GM12878 (cell line): Measurements from ENCODE around the gene RHOT1. TPM values are rescaled to one million over a fixed set of nuclear protein-coding genes. Genes with fewer than 3 reads are reported as not detected.

Experiments
- ATAC-seq: fragments of 200-7000 bp; cut with Tn5 transposase; 3 replicates; pipeline ENCODE4 v1.9.1; 2020; ENCODE audit warnings: mild to moderate bottlenecking, moderate library complexity
- BruUV-seq: library from RNA; stranded (reverse); fragments of 400-500 nt; replicated peaks from 2 replicates; lab custom pipeline; 2021; lab: Mats Ljungman, UMichigan
- CTCF ChIA-PET: fragments of 300-600 bp; sonication (Branson Sonifier 250); formaldehyde crosslinking; extraction: SDS; loops from one replicate; lab custom pipeline; 2021; ENCODE audit warnings: inconsistent platforms; lab: Yijun Ruan, JAX
- POLR2A ChIA-PET: fragments of 350-600 bp; formaldehyde crosslinking; extraction: SDS; loops from one replicate; lab custom pipeline; 2021; ENCODE audit warnings: inconsistent platforms; lab: Charles Lee
- RAD21 ChIA-PET: fragments of 300-600 bp; sonication (Branson Sonifier 250); formaldehyde crosslinking; loops from one replicate; lab custom pipeline; 2023; ENCODE audit warnings: antibody characterized with exemption; ENCODE audit not compliant: unreplicated experiment; lab: Charles Lee
- SMC1A ChIA-PET: fragments of 300-600 bp; sonication (Branson Sonifier 250); formaldehyde crosslinking; loops from one replicate; lab custom pipeline; 2023; ENCODE audit not compliant: unreplicated experiment, uncharacterized antibody; lab: Charles Lee
- DNase-seq: peaks from one replicate; pipeline ENCODE4 v3.0.0-alpha.2; 2011; ENCODE audit warnings: low read depth, low spot score
- FAIRE-seq: peaks from 3 replicates; lab custom pipeline; 2011; peaks lifted over from hg19 to GRCh38; lab: Jason Lieb, UNC
- H2AFZ ChIP-seq: 2 replicates; pipeline ENCODE4 v1.6.0; 2011; ENCODE audit warnings: low read depth, low read length, control low read depth; ENCODE audit not compliant: control insufficient read depth
- H3K27ac ChIP-seq: 2 replicates; pipeline ENCODE4 v1.5.1; 2011; ENCODE audit warnings: control low read depth; ENCODE audit not compliant: control insufficient read depth, insufficient read depth
- H3K27me3 ChIP-seq, 2 experiments: replicated peaks in 1 of 2; 2 replicates each; pipeline versions ENCODE4 v1.6.0 to v1.6.1; 2011; ENCODE audit warnings: low read length in 1 of 2; ENCODE audit not compliant: control insufficient read depth in 2 of 2, insufficient read depth in 2 of 2
- H3K36me3 ChIP-seq, 2 experiments: 2 replicates each; pipeline ENCODE4 v1.5.1; 2011; ENCODE audit warnings: low read length in 1 of 2; ENCODE audit not compliant: control insufficient read depth in 2 of 2, insufficient read depth in 2 of 2
- H3K4me1 ChIP-seq: 2 replicates; pipeline ENCODE4 v1.6.1; 2011; ENCODE audit warnings: mild to moderate bottlenecking, low read length, moderate library complexity, mixed read lengths; ENCODE audit not compliant: control insufficient read depth, insufficient read depth
- H3K4me2 ChIP-seq: 2 replicates; pipeline ENCODE4 v1.6.0; 2011; ENCODE audit warnings: control low read depth; ENCODE audit not compliant: control insufficient read depth, insufficient read depth
- H3K4me3 ChIP-seq: fragments of 200-600 bp; sonication (generic); 2 replicates; pipeline ENCODE4 v1.5.1; 2016
- H3K79me2 ChIP-seq: 2 replicates; pipeline ENCODE4 v1.6.0; 2011; ENCODE audit warnings: low read length; ENCODE audit not compliant: control insufficient read depth, insufficient read depth
- H3K9ac ChIP-seq: 2 replicates; pipeline ENCODE4 v1.8.0; 2011; ENCODE audit warnings: low read length, control low read depth, mixed read lengths; ENCODE audit not compliant: control insufficient read depth, insufficient read depth
- H3K9me3 ChIP-seq: replicated peaks from 3 replicates; pipeline ENCODE4 v1.5.1; 2011; ENCODE audit warnings: mild to moderate bottlenecking, low read length; ENCODE audit not compliant: control insufficient read depth, insufficient read depth
- H4K20me1 ChIP-seq: 2 replicates; pipeline ENCODE4 v1.6.0; 2011; ENCODE audit not compliant: control insufficient read depth, insufficient read depth
- BCL3 ChIP-seq: IDR thresholded peaks from 2 replicates; pipeline ENCODE4 v1.6.1; 2011; ENCODE audit warnings: borderline replicate concordance, low read depth, mild to moderate bottlenecking, moderate library complexity, low read length; ENCODE audit not compliant: insufficient read depth, poor library complexity, severe bottlenecking
- POLR2AphosphoS5 ChIP-seq: IDR thresholded peaks from 2 replicates; pipeline ENCODE4 v1.6.1; 2011; ENCODE audit warnings: mild to moderate bottlenecking, low read length, inconsistent platforms
- STAT1 ChIP-seq: fragments of 450-650 bp; conservative IDR thresholded peaks from 2 replicates; pipeline ENCODE4 v1.6.1; 2014; ENCODE audit warnings: antibody characterized with exemption, mild to moderate bottlenecking
- WGBS: methylation state at CpG from one replicate; pipeline ENCODE4 v1.1.6; 2016; ENCODE audit warnings: low lambda C conversion rate; ENCODE audit not compliant: insufficient replicate concordance, insufficient coverage; ENCODE audit errors: missing lambda C conversion rate; 5-methylcytosine and 5-hydroxymethylcytosine counted together
- in situ Hi-C: fragments of 300-500 bp; cut with MboI; formaldehyde crosslinking; loops from 9 replicates; pipeline ENCODE4 v1.14.3; 2018; ENCODE audit warnings: mixed read lengths
- intact Hi-C: fragments of 100-400 bp; cut with micrococcal nuclease; formaldehyde crosslinking; loops from one replicate; pipeline ENCODE4 v1.14.2; 2022; ENCODE audit not compliant: unreplicated experiment
- polyA plus RNA-seq, 11 experiments: library from polyadenylated mRNA; depleted of rRNA in 4 of 11; unstranded in 6 of 11; stranded (reverse) in 5 of 11; fragments of >200 nt; fragmentation: Nextera tagmentation in 4 of 11; fragmentation: Illumina TruSeq in 1 of 11; extraction: Ambion mirVana in 4 of 11; extraction: Trizol in 1 of 11; gene quantifications; 1 replicate in 1 of 11; 2 replicates in 10 of 11; pipeline versions ENCODE4 v1.2.1 to v1.2.3, GENCODE V29; 2011 to 2016; ENCODE audit warnings: inconsistent platforms in 2 of 11, missing spikeins in 2 of 11, low read depth in 1 of 11
- small RNA-seq: library from RNA; depleted of rRNA; stranded (forward); fragments of <200 nt; gene quantifications from one replicate; pipeline ENCODE3, GENCODE V24; 2014
- total RNA-seq, 4 experiments: library from RNA; depleted of rRNA in 3 of 4; stranded (reverse); fragments of >200 nt in 3 of 4; fragmentation: Illumina TruSeq in 1 of 4; extraction: Trizol in 1 of 4; gene quantifications; 2 replicates each; pipeline versions ENCODE4 v1.2.1 to v1.2.3, GENCODE V29; 2013 to 2021

RHOT1 gene
- total and polyA plus RNA-seq, 10 of the 15 experiments (the other 5 are each of a cell fraction or from before 2014, with no cell fraction given), result 13.3 to 68.2 (median 22.8) TPM

GRCh38 chr17:32274643-32275042 is 132.3 kb downstream of the RHOT1 start:
- Histone ChIP-seq H3K36me3 (no peaks in the 10 kb centered on the region), H3K4me1 (peaks cover 8% of the 10 kb centered on the region; the same call in 1 of the 2 replicates), H3K4me3 (no peak overlapping the region), H3K27ac (no peak overlapping the region), H3K27me3 (peaks cover under 1 to 1% of the 10 kb centered on the region in 2 experiments; a peak in 2 of 4 replicates), H3K4me2 (no peak overlapping the region), H3K9ac (no peak overlapping the region), H4K20me1 (no peaks in the 10 kb centered on the region), H3K9me3 (no peaks in the 10 kb centered on the region), H2AFZ (no peak overlapping the region), H3K79me2 (no peaks in the 10 kb centered on the region)
- BruUV-seq, result no TSS peak
- WGBS, result 56% methylated on average over 6 of the region's 6 CpGs
- RAD21 ChIA-PET, result interaction anchor here (2.0 kb wide), 1 partner anchor 45 kb away, joined by 7 read pairs; no protein-coding TSS in a partner anchor
- FAIRE-seq (no peak), DNase-seq (no peak), ATAC-seq (no peak)
- CTCF ChIA-PET, result no interaction called here
- in situ Hi-C loops, result no loop called here
- intact Hi-C loops, result no loop called here
- TF ChIP-seq POLR2AphosphoS5 (no peak), STAT1 (no peak), BCL3 (peak; percentile 51)
- SMC1A ChIA-PET, result no interaction called here
- POLR2A ChIA-PET, result no interaction called here

Small RNAs within 50 kb of the gene (small RNA-seq; reads per million reads assigned to genes)
- 0.12 reads per million for gene UBL5P2

Other genes starting within 250 kb of the RHOT1 start
- 47.4 and 65.7 TPM in 2 replicates for gene UTP6, start 240.8 kb upstream of the RHOT1 start, total RNA-seq (2014; rRNA removed)
- gene UTP6, start 240.8 kb upstream of the RHOT1 start, total RNA-seq (2014; rRNA removed; fragmentation: Illumina TruSeq; extraction: Trizol), result 69.4 and 69.9 TPM in 2 replicates
- gene UTP6, start 240.8 kb upstream of the RHOT1 start, total RNA-seq (2021), result 90.8 and 91.7 TPM in 2 replicates
- 76.6 and 130 TPM in 2 replicates for gene UTP6, start 240.8 kb upstream of the RHOT1 start, polyA plus RNA-seq (2011; rRNA removed)
- gene UTP6, start 240.8 kb upstream of the RHOT1 start, polyA plus RNA-seq (2014; fragmentation: Illumina TruSeq; extraction: Trizol), result 59.3 and 69.8 TPM in 2 replicates
- 100 to 1,000 TPM; 134 to 137 TPM for gene UTP6, start 240.8 kb upstream of the RHOT1 start, polyA plus RNA-seq (2014; fragmentation: Nextera tagmentation; extraction: Ambion mirVana)
- 59.8 and 70.2 TPM in 2 replicates for gene UTP6, start 240.8 kb upstream of the RHOT1 start, polyA plus RNA-seq (2014; rRNA removed)
- 100 to 1,000 TPM; 136 to 138 TPM for gene UTP6, start 240.8 kb upstream of the RHOT1 start, polyA plus RNA-seq (2016; fragmentation: Nextera tagmentation; extraction: Ambion mirVana)
- gene SUZ12, start 205.5 kb upstream of the RHOT1 start, total RNA-seq (2014; rRNA removed), result 19.2 and 23.9 TPM in 2 replicates
- 65.6 and 66.5 TPM in 2 replicates for gene SUZ12, start 205.5 kb upstream of the RHOT1 start, total RNA-seq (2014; rRNA removed; fragmentation: Illumina TruSeq; extraction: Trizol)
- 47.9 and 48.8 TPM in 2 replicates for gene SUZ12, start 205.5 kb upstream of the RHOT1 start, total RNA-seq (2021)
- gene SUZ12, start 205.5 kb upstream of the RHOT1 start, polyA plus RNA-seq (2011; rRNA removed), result 48.5 and 77.0 TPM in 2 replicates
- 69.2 and 84.4 TPM in 2 replicates for gene SUZ12, start 205.5 kb upstream of the RHOT1 start, polyA plus RNA-seq (2014; fragmentation: Illumina TruSeq; extraction: Trizol)
- 10 to 100 TPM; 25.5 to 32.0 TPM for gene SUZ12, start 205.5 kb upstream of the RHOT1 start, polyA plus RNA-seq (2014; fragmentation: Nextera tagmentation; extraction: Ambion mirVana)
- gene SUZ12, start 205.5 kb upstream of the RHOT1 start, polyA plus RNA-seq (2014; rRNA removed), result 28.9 and 37.1 TPM in 2 replicates
- 10 to 100 TPM; 23.7 to 26.1 TPM for gene SUZ12, start 205.5 kb upstream of the RHOT1 start, polyA plus RNA-seq (2016; fragmentation: Nextera tagmentation; extraction: Ambion mirVana)
- gene LRRC37B, start 135.1 kb upstream of the RHOT1 start, total RNA-seq (2014; rRNA removed), result 9.1 and 9.6 TPM in 2 replicates
- 11.2 and 13.2 TPM in 2 replicates for gene LRRC37B, start 135.1 kb upstream of the RHOT1 start, total RNA-seq (2014; rRNA removed; fragmentation: Illumina TruSeq; extraction: Trizol)
- 8.8 and 12.5 TPM in 2 replicates for gene LRRC37B, start 135.1 kb upstream of the RHOT1 start, total RNA-seq (2021)
- 25.5 and 25.7 TPM in 2 replicates for gene LRRC37B, start 135.1 kb upstream of the RHOT1 start, polyA plus RNA-seq (2011; rRNA removed)
- 11.0 and 18.4 TPM in 2 replicates for gene LRRC37B, start 135.1 kb upstream of the RHOT1 start, polyA plus RNA-seq (2014; fragmentation: Illumina TruSeq; extraction: Trizol)
- 1 to 10 TPM; 3.2 to 3.4 TPM for gene LRRC37B, start 135.1 kb upstream of the RHOT1 start, polyA plus RNA-seq (2014; fragmentation: Nextera tagmentation; extraction: Ambion mirVana)
- gene LRRC37B, start 135.1 kb upstream of the RHOT1 start, polyA plus RNA-seq (2014; rRNA removed), result 8.9 TPM in 2 replicates
- gene LRRC37B, start 135.1 kb upstream of the RHOT1 start, polyA plus RNA-seq (2016; fragmentation: Nextera tagmentation; extraction: Ambion mirVana), result 1 to 10 TPM; 4.2 to 6.2 TPM
- gene RHBDL3, start 123.3 kb downstream of the RHOT1 start, total RNA-seq (2014; rRNA removed), result not detected in 2 replicates
- 0.04 TPM in 1 of 2 replicates, not detected in the other for gene RHBDL3, start 123.3 kb downstream of the RHOT1 start, total RNA-seq (2014; rRNA removed; fragmentation: Illumina TruSeq; extraction: Trizol)
- 0.05 and 0.19 TPM in 2 replicates for gene RHBDL3, start 123.3 kb downstream of the RHOT1 start, total RNA-seq (2021)
- 0.09 and 0.24 TPM in 2 replicates for gene RHBDL3, start 123.3 kb downstream of the RHOT1 start, polyA plus RNA-seq (2011; rRNA removed)
- 0.04 TPM in 1 of 2 replicates, not detected in the other for gene RHBDL3, start 123.3 kb downstream of the RHOT1 start, polyA plus RNA-seq (2014; fragmentation: Illumina TruSeq; extraction: Trizol)
- gene RHBDL3, start 123.3 kb downstream of the RHOT1 start, polyA plus RNA-seq (2014; fragmentation: Nextera tagmentation; extraction: Ambion mirVana), result not detected
- 0.04 TPM in 1 of 2 replicates, not detected in the other for gene RHBDL3, start 123.3 kb downstream of the RHOT1 start, polyA plus RNA-seq (2014; rRNA removed)
- not detected for gene RHBDL3, start 123.3 kb downstream of the RHOT1 start, polyA plus RNA-seq (2016; fragmentation: Nextera tagmentation; extraction: Ambion mirVana)
- gene C17orf75, start 199.7 kb downstream of the RHOT1 start, total RNA-seq (2014; rRNA removed), result 28.2 and 37.8 TPM in 2 replicates
- gene C17orf75, start 199.7 kb downstream of the RHOT1 start, total RNA-seq (2014; rRNA removed; fragmentation: Illumina TruSeq; extraction: Trizol), result 24.4 and 25.1 TPM in 2 replicates
- gene C17orf75, start 199.7 kb downstream of the RHOT1 start, total RNA-seq (2021), result 21.8 and 30.5 TPM in 2 replicates
- 26.4 and 41.1 TPM in 2 replicates for gene C17orf75, start 199.7 kb downstream of the RHOT1 start, polyA plus RNA-seq (2011; rRNA removed)
- 17.7 and 21.7 TPM in 2 replicates for gene C17orf75, start 199.7 kb downstream of the RHOT1 start, polyA plus RNA-seq (2014; fragmentation: Illumina TruSeq; extraction: Trizol)
- 10 to 100 TPM; 52.5 to 53.0 TPM for gene C17orf75, start 199.7 kb downstream of the RHOT1 start, polyA plus RNA-seq (2014; fragmentation: Nextera tagmentation; extraction: Ambion mirVana)
- gene C17orf75, start 199.7 kb downstream of the RHOT1 start, polyA plus RNA-seq (2014; rRNA removed), result 16.9 and 22.2 TPM in 2 replicates
- 10 to 100 TPM; 28.5 to 31.4 TPM for gene C17orf75, start 199.7 kb downstream of the RHOT1 start, polyA plus RNA-seq (2016; fragmentation: Nextera tagmentation; extraction: Ambion mirVana)
- 179 and 192 TPM in 2 replicates for gene ZNF207, start 207.7 kb downstream of the RHOT1 start, total RNA-seq (2014; rRNA removed)
- 211 and 217 TPM in 2 replicates for gene ZNF207, start 207.7 kb downstream of the RHOT1 start, total RNA-seq (2014; rRNA removed; fragmentation: Illumina TruSeq; extraction: Trizol)
- gene ZNF207, start 207.7 kb downstream of the RHOT1 start, total RNA-seq (2021), result 177 and 190 TPM in 2 replicates
- 326 and 348 TPM in 2 replicates for gene ZNF207, start 207.7 kb downstream of the RHOT1 start, polyA plus RNA-seq (2011; rRNA removed)
- 324 and 345 TPM in 2 replicates for gene ZNF207, start 207.7 kb downstream of the RHOT1 start, polyA plus RNA-seq (2014; fragmentation: Illumina TruSeq; extraction: Trizol)
- 100 to 1,000 TPM; 156 to 171 TPM for gene ZNF207, start 207.7 kb downstream of the RHOT1 start, polyA plus RNA-seq (2014; fragmentation: Nextera tagmentation; extraction: Ambion mirVana)
- 199 and 215 TPM in 2 replicates for gene ZNF207, start 207.7 kb downstream of the RHOT1 start, polyA plus RNA-seq (2014; rRNA removed)
- gene ZNF207, start 207.7 kb downstream of the RHOT1 start, polyA plus RNA-seq (2016; fragmentation: Nextera tagmentation; extraction: Ambion mirVana), result 100 to 1,000 TPM; 202 to 208 TPM